Measurements from ENCODE around the gene ARID1B.

Gene ARID1B

GRCh38 chr6:157167837-157168236, 390.7 kb downstream of the ARID1B start:
- no peaks in the 10 kb centered on the region for H3K79me2 ChIP-seq (ENCODE audit: insufficient read depth, low read length)
- no peak overlapping the region for H3K4me3 ChIP-seq (ENCODE audit: insufficient read depth, low read length, poor library complexity, severe bottlenecking)
- TF ChIP-seq CTCF (IDR thresholded peaks at IDR 0.05; ENCODE audit: insufficient read depth, low read length, poor library complexity, severe bottlenecking) (no peak), EZH2phosphoT487 (conservative IDR thresholded peaks at IDR 0.05; ENCODE audit: low read length) (no peak)
- no peaks in the 10 kb centered on the region for H3K9me3 ChIP-seq (ENCODE audit: insufficient read depth, low read length)
- no peak overlapping the region for H2AFZ ChIP-seq (ENCODE audit: low read depth, low read length, severe bottlenecking)
- no peak overlapping the region for H3K9ac ChIP-seq (ENCODE audit: low read length)
- H3F3A ChIP-seq (ENCODE audit: insufficient read depth), result no peaks in the 10 kb centered on the region
- H3K36me3 ChIP-seq (ENCODE audit: low read length), result no peaks in the 10 kb centered on the region
- no peaks in the 10 kb centered on the region for H3K27me3 ChIP-seq (ENCODE audit: low read length)
- no peak overlapping the region for H3K27ac ChIP-seq (ENCODE audit: low read depth, low read length)
- H3K9me2 ChIP-seq (replicated peaks; ENCODE audit: insufficient read depth, low read length), result no peaks in the 10 kb centered on the region
- H3K4me2 ChIP-seq (ENCODE audit: low read depth, low read length, poor library complexity, severe bottlenecking), result no peak overlapping the region
- H4K20me1 ChIP-seq (ENCODE audit: low read depth, low read length), result no peaks in the 10 kb centered on the region

- Histone ChIP-seq H4K20me1 (ENCODE audit: low read depth, low read length) (no peaks in the 10 kb centered on the region), H3K27me3 (ENCODE audit: low read length) (no peaks in the 10 kb centered on the region), H3K36me3 (ENCODE audit: low read length) (no peaks in the 10 kb centered on the region), H3F3A (ENCODE audit: insufficient read depth) (no peaks in the 10 kb centered on the region), H3K9me3 (ENCODE audit: insufficient read depth, low read length) (no peaks in the 10 kb centered on the region), H3K79me2 (ENCODE audit: insufficient read depth, low read length) (no peaks in the 10 kb centered on the region), H3K27ac (ENCODE audit: low read depth, low read length) (no peak overlapping the region), H3K4me3 (ENCODE audit: insufficient read depth, low read length, poor library complexity, severe bottlenecking) (no peak overlapping the region), H3K9me2 (replicated peaks; ENCODE audit: insufficient read depth, low read length) (no peaks in the 10 kb centered on the region), H3K4me2 (ENCODE audit: low read depth, low read length, poor library complexity, severe bottlenecking) (no peak overlapping the region), H3K9ac (ENCODE audit: low read length) (no peak overlapping the region), H2AFZ (ENCODE audit: low read depth, low read length, severe bottlenecking) (no peak overlapping the region)
- no peak for TF ChIP-seq CTCF (IDR thresholded peaks at IDR 0.05; ENCODE audit: insufficient read depth, low read length, poor library complexity, severe bottlenecking)
- no peak for TF ChIP-seq EZH2phosphoT487 (conservative IDR thresholded peaks at IDR 0.05; ENCODE audit: low read length)
Observed at GRCh38 chr6:157168471-157168870, 391.3 kb downstream of the ARID1B start.

GRCh38 chr6:157169226-157169625, 392.0 kb downstream of the ARID1B start:
- Histone ChIP-seq H3F3A (ENCODE audit: insufficient read depth) (no peaks in the 10 kb centered on the region), H3K36me3 (ENCODE audit: low read length) (no peaks in the 10 kb centered on the region), H3K4me3 (ENCODE audit: insufficient read depth, low read length, poor library complexity, severe bottlenecking) (no peak overlapping the region), H2AFZ (ENCODE audit: low read depth, low read length, severe bottlenecking) (no peak overlapping the region), H3K9me2 (replicated peaks; ENCODE audit: insufficient read depth, low read length) (no peaks in the 10 kb centered on the region), H3K27me3 (ENCODE audit: low read length) (no peaks in the 10 kb centered on the region), H3K4me2 (ENCODE audit: low read depth, low read length, poor library complexity, severe bottlenecking) (no peak overlapping the region), H3K9ac (ENCODE audit: low read length) (no peak overlapping the region), H3K9me3 (ENCODE audit: insufficient read depth, low read length) (no peaks in the 10 kb centered on the region), H3K79me2 (ENCODE audit: insufficient read depth, low read length) (no peaks in the 10 kb centered on the region), H3K27ac (ENCODE audit: low read depth, low read length) (no peak overlapping the region), H4K20me1 (ENCODE audit: low read depth, low read length) (no peaks in the 10 kb centered on the region)
- TF ChIP-seq CTCF (IDR thresholded peaks at IDR 0.05; ENCODE audit: insufficient read depth, low read length, poor library complexity, severe bottlenecking) (no peak), EZH2phosphoT487 (conservative IDR thresholded peaks at IDR 0.05; ENCODE audit: low read length) (no peak)
